H1 (cell line): ENCODE measurements around the gene DYNLT2. TPM values are rescaled to one million over a fixed set of nuclear protein-coding genes. Genes with fewer than 3 reads are reported as not detected.

Source experiments
- CTCF ChIA-PET: fragments of 300-600 bp; sonication (Branson Sonifier 250); formaldehyde crosslinking; loops from one replicate; lab custom pipeline; 2021; ENCODE audit not compliant: partially characterized antibody; lab: Charles Lee
- POLR2A ChIA-PET: fragments of 300-600 bp; sonication (Branson Sonifier 250); formaldehyde crosslinking; loops from one replicate; lab custom pipeline; 2021; ENCODE audit warnings: inconsistent platforms; ENCODE audit not compliant: partially characterized antibody; lab: Charles Lee
- DNase-seq, 2 experiments: peaks; one replicate each; pipeline versions ENCODE4 v3.0.0 to v3.0.0-alpha.2; 2010 to 2022; ENCODE audit warnings: low spot score in 2 of 2, low read depth in 1 of 2, mixed read lengths in 1 of 2
- FAIRE-seq: peaks from 2 replicates; lab custom pipeline; 2011; peaks lifted over from hg19 to GRCh38; lab: Jason Lieb, UNC
- H2AFZ ChIP-seq: 2 replicates; pipeline ENCODE4 v1.8.1; 2012; ENCODE audit warnings: low read length, inconsistent platforms
- H2AK5ac ChIP-seq: 2 replicates; pipeline ENCODE4 v1.6.1; 2013; ENCODE audit warnings: low read depth, low read length
- H2BK120ac ChIP-seq: replicated peaks from 2 replicates; pipeline ENCODE3; 2013; ENCODE audit warnings: low read depth, low read length, inconsistent platforms
- H2BK12ac ChIP-seq: 2 replicates; pipeline ENCODE4 v1.6.1; 2013; ENCODE audit warnings: low read depth, low read length
- H2BK15ac ChIP-seq: 2 replicates; pipeline ENCODE4 v1.6.1; 2013; ENCODE audit warnings: low read length
- H2BK20ac ChIP-seq: 2 replicates; pipeline ENCODE4 v1.6.1; 2013; ENCODE audit warnings: low read length
- H2BK5ac ChIP-seq: 2 replicates; pipeline ENCODE4 v1.6.1; 2013; ENCODE audit warnings: low read depth, low read length
- H3K14ac ChIP-seq: 2 replicates; pipeline ENCODE4 v1.6.1; 2013; ENCODE audit warnings: inconsistent platforms; ENCODE audit not compliant: insufficient read length
- H3K18ac ChIP-seq: 2 replicates; pipeline ENCODE4 v1.6.1; 2013; ENCODE audit warnings: low read length; ENCODE audit errors: extremely low read depth
- H3K23ac ChIP-seq: 2 replicates; pipeline ENCODE4 v1.6.1; 2013; ENCODE audit warnings: inconsistent platforms; ENCODE audit not compliant: insufficient read length
- H3K23me2 ChIP-seq: 2 replicates; pipeline ENCODE4 v1.6.1; 2013; ENCODE audit warnings: low read depth, low read length
- H3K27ac ChIP-seq: 2 replicates; pipeline ENCODE4 v1.6.1; 2011; ENCODE audit warnings: low read depth, low read length, inconsistent platforms
- H3K27me3 ChIP-seq, 4 experiments: replicated peaks in 1 of 4; 1 replicate in 1 of 4; 2 replicates in 3 of 4; pipeline versions ENCODE4 v1.6.1 to v1.8.1; 2011 to 2013; ENCODE audit warnings: low read length in 3 of 4, mild to moderate bottlenecking in 3 of 4, inconsistent platforms in 2 of 4, mixed read lengths in 2 of 4, moderate library complexity in 1 of 4; ENCODE audit not compliant: control insufficient read depth in 3 of 4, insufficient read depth in 3 of 4; ENCODE audit errors: extremely low read depth in 1 of 4
- H3K36me3 ChIP-seq, 4 experiments: 2 replicates each; pipeline versions ENCODE4 v1.6.1 to v1.8.1; 2011 to 2013; ENCODE audit warnings: mild to moderate bottlenecking in 4 of 4, low read length in 3 of 4, moderate library complexity in 2 of 4, control low read depth in 1 of 4, inconsistent platforms in 1 of 4; ENCODE audit not compliant: insufficient read depth in 4 of 4, control insufficient read depth in 2 of 4
- H3K4ac ChIP-seq: replicated peaks from 2 replicates; pipeline ENCODE3; 2013; ENCODE audit warnings: low read length, low read depth, mixed read lengths, inconsistent platforms; ENCODE audit not compliant: insufficient read length
- H3K4me1 ChIP-seq, 4 experiments: replicated peaks in 1 of 4; 1 replicate in 1 of 4; 2 replicates in 3 of 4; pipeline versions ENCODE4 v1.6.1 to v1.8.1; 2011 to 2013; ENCODE audit warnings: low read length in 3 of 4, inconsistent platforms in 2 of 4, mixed read lengths in 1 of 4; ENCODE audit not compliant: insufficient read depth in 4 of 4, control insufficient read depth in 3 of 4
- H3K4me2 ChIP-seq, 2 experiments: 2 replicates each; pipeline versions ENCODE4 v1.6.1 to v1.8.1; 2011 to 2013; ENCODE audit warnings: low read depth in 2 of 2, low read length in 2 of 2, control low read depth in 1 of 2, inconsistent platforms in 1 of 2, mild to moderate bottlenecking in 1 of 2; ENCODE audit not compliant: insufficient read depth in 1 of 2
- H3K4me3 ChIP-seq, 4 experiments: fragments of 200-600, 300-600 bp in 1 of 4; sonication (generic), shearing (Covaris generic), sonication (Bioruptor Twin) in 1 of 4; 2 replicates each; pipeline versions ENCODE4 v1.5.1 to v1.8.1; 2011 to 2016; ENCODE audit warnings: low read length in 4 of 4, low read depth in 3 of 4, control low read depth in 2 of 4, inconsistent platforms in 2 of 4, mild to moderate bottlenecking in 2 of 4, mixed read lengths in 1 of 4, moderate library complexity in 1 of 4; ENCODE audit not compliant: insufficient read depth in 2 of 4; ENCODE audit errors: extremely low read depth in 1 of 4
- H3K56ac ChIP-seq: replicated peaks from 2 replicates; pipeline ENCODE3; 2013; ENCODE audit warnings: low read depth, mild to moderate bottlenecking, mixed read lengths, low read length, inconsistent platforms; ENCODE audit not compliant: insufficient read length
- H3K79me1 ChIP-seq: 2 replicates; pipeline ENCODE4 v1.6.1; 2013; ENCODE audit warnings: low read depth, low read length, control low read depth
- H3K79me2 ChIP-seq, 2 experiments: 2 replicates each; pipeline versions ENCODE4 v1.6.1 to v1.8.1; 2012 to 2013; ENCODE audit warnings: low read length in 2 of 2, mild to moderate bottlenecking in 2 of 2, inconsistent platforms in 1 of 2; ENCODE audit not compliant: insufficient read depth in 2 of 2, control insufficient read depth in 1 of 2
- H3K9ac ChIP-seq, 4 experiments: replicated peaks in 1 of 4; 1 replicate in 1 of 4; 2 replicates in 3 of 4; pipeline versions ENCODE4 v1.6.1 to v1.8.1; 2011 to 2013; ENCODE audit warnings: low read depth in 3 of 4, low read length in 3 of 4, control low read depth in 2 of 4, mild to moderate bottlenecking in 2 of 4, moderate library complexity in 2 of 4, inconsistent platforms in 1 of 4; ENCODE audit errors: extremely low read depth in 1 of 4
- H3K9me3 ChIP-seq, 2 experiments: 2 replicates each; pipeline versions ENCODE4 v1.6.1 to v1.8.1; 2012 to 2013; ENCODE audit warnings: mild to moderate bottlenecking in 2 of 2, moderate library complexity in 2 of 2, control low read depth in 1 of 2, inconsistent platforms in 1 of 2, low read depth in 1 of 2, low read length in 1 of 2, mixed read lengths in 1 of 2; ENCODE audit not compliant: insufficient read depth in 2 of 2
- H4K20me1 ChIP-seq, 2 experiments: replicated peaks in 1 of 2; 2 replicates each; pipeline versions ENCODE3 to v1.8.1; 2011 to 2013; ENCODE audit warnings: inconsistent platforms in 2 of 2, low read length in 2 of 2, mild to moderate bottlenecking in 1 of 2; ENCODE audit not compliant: insufficient read depth in 2 of 2, control insufficient read depth in 1 of 2
- H4K5ac ChIP-seq: 2 replicates; pipeline ENCODE4 v1.6.1; 2013; ENCODE audit warnings: low read length, low read depth, mixed read lengths, inconsistent platforms; ENCODE audit not compliant: insufficient read length
- H4K8ac ChIP-seq: 2 replicates; pipeline ENCODE4 v1.8.0; 2013; ENCODE audit warnings: mild to moderate bottlenecking, moderate library complexity, low read length, inconsistent platforms; ENCODE audit not compliant: insufficient read depth; ENCODE audit errors: extremely low read depth
- H4K91ac ChIP-seq: replicated peaks from 2 replicates; pipeline ENCODE3; 2013; ENCODE audit warnings: low read length, mixed read lengths, inconsistent platforms; ENCODE audit not compliant: insufficient read length
- CTCF ChIP-seq, 3 experiments: IDR thresholded peaks; 1 replicate in 2 of 3; 2 replicates in 1 of 3; pipeline versions ENCODE4 v1.5.1 to v1.6.1; 2011; ENCODE audit warnings: low read length in 3 of 3, mild to moderate bottlenecking in 3 of 3, inconsistent platforms in 2 of 3, low read depth in 1 of 3, moderate library complexity in 1 of 3; ENCODE audit not compliant: insufficient read depth in 1 of 3; ENCODE audit errors: control extremely low read depth in 1 of 3
- E2F6 ChIP-seq: IDR thresholded peaks from 2 replicates; pipeline ENCODE4 v1.6.1; 2012; ENCODE audit warnings: inconsistent platforms
- EP300 ChIP-seq, 2 experiments: IDR thresholded peaks; 1 replicate in 1 of 2; 2 replicates in 1 of 2; pipeline ENCODE4 v1.6.1; 2011 to 2012; ENCODE audit warnings: low read depth in 2 of 2, low read length in 2 of 2, mild to moderate bottlenecking in 2 of 2, borderline replicate concordance in 1 of 2, inconsistent platforms in 1 of 2, moderate library complexity in 1 of 2
- FOSL1 ChIP-seq: IDR thresholded peaks from 2 replicates; pipeline ENCODE4 v1.6.1; 2011; ENCODE audit warnings: mild to moderate bottlenecking, low read depth, low read length, moderate library complexity; ENCODE audit not compliant: insufficient read depth
- JUND ChIP-seq: IDR thresholded peaks from 2 replicates; pipeline ENCODE4 v1.6.1; 2011; ENCODE audit warnings: mild to moderate bottlenecking, improper control_type of control experiment, low read length
- MAX ChIP-seq: IDR thresholded peaks from 2 replicates; pipeline ENCODE4 v1.6.1; 2012; ENCODE audit warnings: inconsistent platforms
- PHF8 ChIP-seq: fragments of 200-600 bp; sonication (generic); conservative IDR thresholded peaks from 2 replicates; pipeline ENCODE4 v1.7.1; 2012; ENCODE audit warnings: low read depth, mild to moderate bottlenecking, inconsistent platforms, low read length, moderate library complexity
- WGBS, 2 experiments: shearing (Covaris generic) in 1 of 2; methylation state at CpG; one replicate each; pipeline versions ENCODE4 v1.1.6 to v1.1.7; 2013 to 2015; ENCODE audit warnings: low lambda C conversion rate in 2 of 2, mixed read lengths in 2 of 2, inconsistent platforms in 1 of 2, low coverage in 1 of 2, missing lambda C conversion rate in 1 of 2; ENCODE audit not compliant: insufficient replicate concordance in 2 of 2, insufficient coverage in 1 of 2, insufficient read length in 1 of 2; ENCODE audit errors: extremely low coverage in 1 of 2, missing lambda C conversion rate in 1 of 2; 5-methylcytosine and 5-hydroxymethylcytosine counted together
- polyA plus RNA-seq, 7 experiments: library from polyadenylated mRNA; depleted of rRNA in 3 of 7; stranded (reverse) in 5 of 7; unstranded in 2 of 7; fragments of >200 nt in 5 of 7; fragments of 200-250 nt in 2 of 7; gene quantifications; 1 replicate in 5 of 7; 2 replicates in 1 of 7; 4 replicates in 1 of 7; pipeline versions ENCODE4 v1.2.1 to v1.2.3, GENCODE V29; 2011 to 2013; ENCODE audit warnings: missing spikeins in 2 of 7, mixed read lengths in 2 of 7
- total RNA-seq: library from RNA; stranded (reverse); fragmentation: NEBNext Ultra II Directional; extraction: Animal tissue kit (Norgen Biotek cat#: 25700); gene quantifications from 2 replicates; pipeline ENCODE4 v1.2.1, GENCODE V29; 2021
- TF ChIP-seq, protein P1 (sequence below): IDR thresholded peaks from 2 replicates; pipeline ENCODE4 v1.6.1; 2011; ENCODE audit warnings: low read depth, mild to moderate bottlenecking, low read length; ENCODE audit not compliant: insufficient read depth

DYNLT2 gene
- total and polyA plus RNA-seq, 2 of the 8 experiments (the other 6 are each of a cell fraction or from before 2014, with no cell fraction given): 0.48 to 1.8 TPM

DNA sequence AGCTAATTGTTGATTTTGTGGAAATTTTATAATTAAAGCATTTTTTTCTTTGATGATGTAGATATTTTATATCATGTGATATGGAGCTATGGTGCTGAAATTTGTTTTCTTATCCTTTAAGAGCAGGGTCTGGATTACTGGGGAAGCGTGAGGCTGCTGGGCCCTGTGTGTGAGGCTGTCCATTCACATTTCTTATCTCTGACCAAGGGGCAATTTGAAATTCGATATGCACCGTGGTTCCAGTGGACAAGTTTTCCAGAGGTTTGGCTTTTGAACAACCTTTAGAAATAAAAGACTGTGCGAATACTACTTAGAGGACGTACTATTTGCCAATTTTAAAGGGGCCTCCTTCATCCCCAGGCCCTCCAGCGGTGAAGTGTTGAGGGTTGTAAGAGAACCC, 3.8 kb upstream of the DYNLT2 start:
- no peaks in the 10 kb centered on the region for H4K20me1 ChIP-seq
- no peak overlapping the region for H2BK20ac ChIP-seq
- FAIRE-seq (no peak), DNase-seq (no peak)
- no peak overlapping the region for H3K23ac ChIP-seq
- peaks cover 0 to 10% of the 10 kb centered on the region in 2 experiments; a peak in 2 of 4 replicates for H3K79me2 ChIP-seq
- no peak overlapping the region for H2AFZ ChIP-seq
- ChIA-PET POLR2A (interaction anchor here (0.7 to 1.2 kb wide), 2 partner anchors 47 to 743 kb away, joined by 3 read pairs; no protein-coding TSS in a partner anchor), CTCF (interaction anchor here (1.2 kb wide), 1 partner anchor 12 kb away, joined by 4 read pairs; no protein-coding TSS in a partner anchor)
- H3K4me3 ChIP-seq: no peak overlapping the region
- H3K4me1 ChIP-seq: peaks cover 0 to 12% (median 6%) of the 10 kb centered on the region in 4 experiments; a peak in 5 of 7 replicates
- no peaks in the 10 kb centered on the region for H3K9me3 ChIP-seq
- H4K8ac ChIP-seq: no peak overlapping the region
- WGBS, 2 experiments: 92% methylated on average over 6 of the region's 6 CpGs; no CpG with 5 or more reads in 1 of the 2 experiments
- H2BK12ac ChIP-seq: no peak overlapping the region
- H2BK15ac ChIP-seq: no peak overlapping the region
- H3K27ac ChIP-seq: no peak overlapping the region
- no peak overlapping the region for H2AK5ac ChIP-seq
- no peak overlapping the region for H3K4me2 ChIP-seq
- H3K4ac ChIP-seq: no peak overlapping the region
- no peak overlapping the region for H3K9ac ChIP-seq
- peaks cover 0 to 3% (median 1%) of the 10 kb centered on the region in 4 experiments; a peak in 2 of 8 replicates for H3K36me3 ChIP-seq
- no peak overlapping the region for H3K14ac ChIP-seq
- no peak overlapping the region for H2BK120ac ChIP-seq
- H4K91ac ChIP-seq: no peak overlapping the region
- no peaks in the 10 kb centered on the region for H3K79me1 ChIP-seq
- no peak overlapping the region for H2BK5ac ChIP-seq
- H3K18ac ChIP-seq: no peak overlapping the region
- no peak overlapping the region for H3K56ac ChIP-seq
- no peaks in the 10 kb centered on the region for H3K27me3 ChIP-seq
- H3K23me2 ChIP-seq: peaks cover 9% of the 10 kb centered on the region
- H4K5ac ChIP-seq: no peak overlapping the region
- TF ChIP-seq E2F6 (no peak), FOSL1 (no peak), MAX (no peak), EP300 (IDR thresholded peaks at IDR 0.05; ENCODE audit: borderline replicate concordance in 1 of 2, low read depth in 2 of 2, low read length in 2 of 2) (no peak), PHF8 (no peak), CTCF (IDR thresholded peaks at IDR 0.05; ENCODE audit: control extremely low read depth in 1 of 3, insufficient read depth in 1 of 3, low read depth in 1 of 3, low read length in 3 of 3) (no peak), JUND (no peak)
- TF ChIP-seq, protein P1, sequence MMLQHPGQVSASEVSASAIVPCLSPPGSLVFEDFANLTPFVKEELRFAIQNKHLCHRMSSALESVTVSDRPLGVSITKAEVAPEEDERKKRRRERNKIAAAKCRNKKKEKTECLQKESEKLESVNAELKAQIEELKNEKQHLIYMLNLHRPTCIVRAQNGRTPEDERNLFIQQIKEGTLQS: no peak
